Head of caudate nucleus (tissue), 42 donors: ENCODE results near the gene SVOP.
A peak's percentile ranks its signal among the peaks of the same experiment; 100 is the strongest.
"Not testable (repeated sequence)": the region's sequence is repeated elsewhere in the genome, so short reads cannot be mapped to it uniquely, and the experiment has no call there.

ENCODE experiments used
- DNase-seq, 42 donors: peaks; one replicate each; pipeline versions ENCODE4 v3.0.0 to v3.0.0-alpha.2; 2020 to 2021; ENCODE audit warnings: mixed read lengths in 7 of 42
- intact Hi-C: fragments of 100-400 bp; cut with DNase I; formaldehyde crosslinking; loops from one replicate; pipeline ENCODE4 v1.15.0; 2022

Gene SVOP

DNA sequence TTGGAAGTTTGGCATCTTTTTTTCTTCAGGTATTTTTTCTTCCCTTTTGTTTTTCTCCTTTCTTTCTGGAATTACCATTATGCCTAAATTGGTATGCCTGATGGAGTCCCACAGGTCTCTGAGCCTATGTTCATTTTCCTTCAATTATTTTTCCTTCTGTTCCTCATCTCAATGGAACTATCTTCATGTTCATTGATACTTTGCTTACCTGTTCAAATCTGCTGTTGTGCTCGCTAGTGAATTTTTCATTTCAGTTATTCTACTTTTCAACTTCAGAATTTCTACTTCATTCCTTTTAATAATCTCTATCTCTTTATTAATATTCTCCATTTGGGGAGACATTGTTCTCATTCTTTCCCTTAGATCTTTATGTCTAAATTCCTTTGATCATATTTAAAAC is 16.1 kb upstream of the SVOP start:
- intact Hi-C loops = no loop called here
- no peak for DNase-seq

DNA sequence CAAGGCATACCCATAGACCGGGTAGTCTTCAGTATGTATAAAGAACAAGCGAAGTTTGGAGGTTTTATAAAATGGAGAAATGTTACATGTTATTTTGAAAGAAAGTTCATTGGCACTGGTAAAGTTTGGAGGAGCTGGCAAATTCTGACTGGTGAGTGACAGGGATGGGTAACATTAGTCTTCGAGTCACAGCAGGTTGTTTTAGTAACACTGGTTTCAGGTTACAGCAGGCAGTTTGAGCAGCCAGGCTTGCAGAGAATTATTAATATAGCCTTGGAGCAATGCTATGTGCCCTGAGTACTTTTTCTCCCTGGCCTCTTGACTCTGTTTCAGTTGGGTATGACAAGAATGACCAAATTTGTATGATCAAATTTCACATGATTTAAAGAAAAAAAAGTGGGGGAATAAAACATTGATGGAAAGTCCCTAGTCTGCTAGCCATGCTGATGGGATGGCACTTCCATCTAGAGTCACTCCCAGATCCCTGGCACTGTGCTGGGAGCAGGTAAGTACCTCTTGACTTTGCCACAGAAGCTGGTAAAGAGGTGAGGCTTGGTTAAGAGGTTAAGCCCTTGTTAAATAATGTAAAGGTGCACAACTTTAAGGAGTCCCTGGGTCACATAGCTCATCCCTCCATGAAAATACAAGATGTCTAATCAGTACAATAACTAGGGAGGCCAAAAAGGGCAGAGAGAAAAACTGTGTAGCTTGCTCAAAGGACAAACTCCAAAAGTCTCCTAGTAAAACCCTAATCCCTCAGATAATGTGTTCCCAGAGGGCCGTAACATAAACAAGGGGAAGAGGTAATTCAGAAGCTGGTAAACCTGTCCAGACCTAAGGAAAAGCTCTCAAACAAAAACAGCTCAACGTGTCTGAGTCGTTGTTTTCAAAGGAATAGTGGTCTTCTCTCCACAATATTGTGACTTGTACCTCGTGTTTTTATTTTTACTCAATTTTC is 12.7 kb upstream of the SVOP start:
- intact Hi-C loops = no loop called here
- DNase-seq = no peak

- DNase-seq = peak in 1 of 42 donors; percentile 1
- intact Hi-C loops = no loop called here
Measured at GRCh38 chr12:109029411-109029810, 8.5 kb upstream of the SVOP start.

GRCh38 chr12:109028624-109029023 is 7.8 kb upstream of the SVOP start:
- DNase-seq = peak in 1 of 42 donors; percentile 31
- intact Hi-C loops = not testable (repeated sequence)

DNA sequence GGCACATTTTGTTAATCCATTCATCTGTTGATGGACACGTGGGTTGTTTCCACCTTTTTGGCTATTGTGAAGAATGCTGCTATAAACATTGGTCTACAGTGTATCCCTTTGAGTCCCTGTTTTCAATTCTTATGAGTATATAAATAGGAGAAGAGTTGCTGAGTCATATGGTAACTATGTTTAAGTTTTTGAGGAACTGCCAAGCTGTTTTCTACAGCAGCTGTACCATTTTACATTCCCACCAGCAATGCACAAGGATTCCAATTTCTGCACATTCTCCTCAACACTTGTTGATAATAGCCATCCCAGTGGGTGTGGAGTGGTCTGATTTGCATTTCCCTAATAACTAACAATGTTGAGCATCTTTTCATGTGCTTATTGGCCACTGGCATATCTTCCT is 6.9 kb upstream of the SVOP start:
- DNase-seq = peak in 1 of 42 donors; percentile 13

GRCh38 chr12:109020146-109020795 is 597 bp downstream of the SVOP start:
- intact Hi-C loops = no loop called here
- DNase-seq = peak in 6 of 42 donors; percentile 4 to 18 (median 8)

More for the DNA sequence above, 6.9 kb upstream of the SVOP start:
- intact Hi-C loops = no loop called here

GRCh38 chr12:109018296-109018695 is 2.6 kb downstream of the SVOP start:
- DNase-seq = no peak
- intact Hi-C loops = no loop called here

DNA sequence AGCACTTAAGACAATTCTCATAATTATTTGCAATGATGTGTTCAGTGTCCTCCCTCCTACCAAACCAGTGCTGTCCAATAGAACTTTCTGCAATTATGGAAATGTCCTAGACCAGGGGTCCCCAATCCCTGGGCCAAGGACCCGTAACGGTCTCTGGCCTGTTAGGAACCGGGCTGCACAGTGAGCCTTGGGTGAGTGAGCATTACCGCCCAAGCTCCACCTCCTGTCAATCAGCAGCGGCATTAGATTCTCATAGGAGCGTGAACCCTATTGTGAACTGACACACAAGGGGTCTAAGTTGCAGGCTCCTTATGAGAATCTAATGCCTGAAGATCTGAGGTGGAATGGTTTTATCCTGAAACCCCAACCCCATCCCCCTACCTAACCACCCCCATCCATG is 3.9 kb downstream of the SVOP start:
- intact Hi-C loops = no loop called here
- DNase-seq = peak in 1 of 42 donors; percentile 29

DNA sequence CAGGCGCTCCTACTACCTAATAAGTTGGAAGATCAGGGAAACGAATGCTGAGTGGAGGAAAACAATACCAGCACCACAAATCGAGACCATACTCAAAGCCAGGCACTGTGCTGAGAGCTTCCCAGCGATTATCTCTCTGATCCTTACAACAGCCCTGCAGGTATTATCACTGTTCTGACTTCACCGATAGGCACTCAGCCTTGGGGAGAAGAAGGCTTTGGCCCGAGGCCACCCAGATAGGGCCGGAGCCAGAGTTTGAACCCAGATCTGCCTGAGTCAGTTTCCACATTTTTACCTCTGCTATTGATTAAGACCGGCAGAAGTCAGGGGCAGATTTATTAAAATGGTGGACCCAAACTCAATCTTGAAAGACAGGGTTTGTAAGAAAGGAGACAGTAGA is 4.9 kb downstream of the SVOP start:
- intact Hi-C loops = no loop called here
- peak in 1 of 42 donors; percentile 18 for DNase-seq

DNA sequence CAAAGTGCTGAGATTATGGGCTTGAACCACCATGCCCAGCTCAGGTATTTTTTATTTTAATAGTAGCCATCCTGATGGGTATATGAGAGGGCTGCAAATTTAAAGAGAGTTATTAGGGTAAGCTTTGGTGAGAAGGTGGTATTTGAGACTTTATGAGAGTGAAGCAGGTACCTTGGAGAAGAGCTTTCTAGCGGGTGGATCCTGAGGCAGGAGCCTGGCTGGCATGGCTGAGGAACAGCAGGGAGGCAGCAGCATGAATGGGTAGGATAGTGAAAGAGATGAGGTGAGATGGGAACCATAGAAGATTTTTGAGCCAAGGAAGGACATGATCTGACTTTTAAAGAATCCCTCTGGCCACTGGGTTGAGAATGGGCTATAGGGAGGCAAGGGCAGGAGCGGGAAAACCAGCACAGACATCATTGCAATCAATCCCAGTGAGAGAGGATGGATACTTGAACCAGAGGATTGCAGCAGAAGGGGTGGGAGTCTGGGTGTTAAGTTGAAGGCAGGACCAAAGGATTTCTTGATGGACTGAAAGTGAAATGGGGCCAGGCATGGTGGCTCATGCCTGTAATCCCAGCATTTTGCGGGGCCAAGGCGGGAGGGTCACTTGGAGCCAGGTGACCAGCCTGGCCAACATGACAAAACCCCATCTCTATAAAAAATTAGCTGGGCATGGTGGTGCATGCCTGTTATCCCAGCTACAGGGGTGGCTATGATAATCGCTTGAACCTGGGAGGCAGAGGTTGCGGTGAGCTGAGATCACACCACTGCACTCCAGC is 5.7 kb downstream of the SVOP start:
- intact Hi-C loops = no loop called here

GRCh38 chr12:109010259-109010658 is 10.6 kb downstream of the SVOP start:
- DNase-seq = no peak
- intact Hi-C loops = no loop called here

More for the DNA sequence above, 5.7 kb downstream of the SVOP start:
- DNase-seq = peak in 1 of 42 donors; percentile 13

DNA sequence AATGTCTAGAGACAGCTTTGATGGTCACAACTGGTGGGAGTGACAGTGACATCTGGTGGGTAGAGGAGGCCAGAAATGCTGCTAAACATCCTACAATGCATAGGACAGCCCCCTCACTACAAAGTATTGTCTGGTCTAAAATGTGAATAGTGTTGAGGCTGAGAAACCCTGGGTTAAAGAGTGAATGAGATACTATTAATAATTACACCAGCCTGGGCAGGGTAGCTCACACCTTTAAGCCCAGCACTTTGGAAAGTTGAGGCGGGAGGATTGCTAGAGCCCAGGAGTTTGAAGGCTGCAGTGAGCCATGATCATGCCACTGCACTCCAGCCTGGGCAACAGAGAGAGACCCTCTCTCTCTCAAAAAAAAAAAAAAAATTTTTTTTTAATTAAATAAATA is 11.1 kb downstream of the SVOP start:
- intact Hi-C loops = no loop called here
- DNase-seq = no peak

DNA sequence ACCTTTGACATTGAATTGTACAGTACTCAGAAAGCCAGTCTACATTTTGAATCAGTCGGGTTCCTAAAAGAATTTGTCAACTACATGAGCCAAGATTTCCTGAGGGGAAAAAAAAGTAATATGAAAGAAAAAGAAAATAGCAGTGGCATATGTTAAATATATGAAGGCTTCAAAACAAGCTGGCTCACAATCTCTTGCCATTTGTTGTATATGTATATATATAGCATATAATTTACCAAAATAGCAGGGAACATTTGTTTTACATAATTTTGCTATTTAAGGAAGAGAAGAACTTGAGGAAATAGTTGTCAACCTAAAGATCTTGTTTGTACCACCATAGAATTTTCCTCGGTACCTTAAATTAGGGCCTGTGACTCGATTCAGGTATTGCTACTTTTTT is 16.9 kb downstream of the SVOP start:
- intact Hi-C loops = no loop called here

DNA sequence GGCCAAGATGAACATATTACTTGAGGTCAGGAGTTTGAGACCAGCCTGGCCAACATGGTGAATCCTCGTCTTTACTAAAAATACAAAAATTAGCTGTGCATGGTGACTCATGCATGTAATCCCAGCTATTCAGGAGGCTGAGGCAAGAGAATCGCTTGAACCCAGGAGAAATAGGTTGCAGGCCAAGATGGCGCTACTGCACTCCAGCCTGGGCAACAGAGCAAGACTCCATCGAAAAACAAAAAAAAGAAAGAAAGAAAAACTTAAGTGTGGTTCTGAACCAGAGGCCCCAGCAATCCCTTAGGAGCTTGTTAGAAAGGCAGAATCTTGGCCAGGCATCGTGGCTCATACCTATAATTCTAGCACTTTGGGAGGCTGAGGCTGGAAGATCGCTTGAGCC is 24.5 kb downstream of the SVOP start:
- DNase-seq = no peak
- intact Hi-C loops = no loop called here

More for the DNA sequence above, 16.9 kb downstream of the SVOP start:
- no peak for DNase-seq

DNA sequence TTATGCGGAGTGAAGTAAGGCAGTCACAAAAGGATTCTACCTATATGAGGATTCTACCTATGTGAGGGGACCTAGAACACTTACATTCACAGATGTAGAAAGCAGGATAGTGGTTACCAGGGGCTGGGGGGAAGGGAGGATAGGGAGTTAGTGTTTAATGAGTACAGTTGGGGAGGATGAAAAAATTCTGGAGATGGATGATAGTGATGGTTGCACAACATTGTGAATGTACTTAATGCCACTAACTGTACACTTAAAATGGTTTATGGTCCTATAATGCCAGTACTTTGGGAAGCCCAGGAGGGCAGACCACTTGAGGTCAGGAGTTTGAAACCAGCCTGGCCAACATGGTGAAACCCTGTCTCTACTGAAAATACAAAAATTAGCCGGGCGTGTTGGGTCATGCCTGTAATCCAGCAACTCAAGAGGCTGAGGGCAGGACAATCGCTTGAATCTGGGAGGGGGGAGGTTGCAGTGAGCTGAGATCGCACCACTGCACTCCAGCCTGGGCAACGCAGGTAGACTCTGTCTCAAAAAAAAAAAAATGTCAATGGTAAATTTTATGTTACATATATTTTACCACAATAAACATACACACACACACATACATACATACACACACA is 25.4 kb downstream of the SVOP start:
- intact Hi-C loops = no loop called here
- DNase-seq = no peak

- DNase-seq, intact Hi-C loops: not testable (repeated sequence)
Measured at GRCh38 chr12:108990103-108990502, 30.8 kb downstream of the SVOP start.

- DNase-seq = no peak
- intact Hi-C loops = no loop called here
Measured at GRCh38 chr12:108989376-108989775, 31.5 kb downstream of the SVOP start.

GRCh38 chr12:108985750-108986149 is 35.1 kb downstream of the SVOP start:
- DNase-seq = no peak
- intact Hi-C loops = no loop called here

- no peak for DNase-seq
- intact Hi-C loops = no loop called here
Measured at GRCh38 chr12:108983227-108983626, 37.6 kb downstream of the SVOP start.
